Measurements from ENCODE around the gene CTSC. TPM values are rescaled to one million over a fixed set of nuclear protein-coding genes. Genes with fewer than 3 reads are reported as not detected.

Gene CTSC
- total RNA-seq, 1 donor from 2014 or later: 195 TPM

DNA sequence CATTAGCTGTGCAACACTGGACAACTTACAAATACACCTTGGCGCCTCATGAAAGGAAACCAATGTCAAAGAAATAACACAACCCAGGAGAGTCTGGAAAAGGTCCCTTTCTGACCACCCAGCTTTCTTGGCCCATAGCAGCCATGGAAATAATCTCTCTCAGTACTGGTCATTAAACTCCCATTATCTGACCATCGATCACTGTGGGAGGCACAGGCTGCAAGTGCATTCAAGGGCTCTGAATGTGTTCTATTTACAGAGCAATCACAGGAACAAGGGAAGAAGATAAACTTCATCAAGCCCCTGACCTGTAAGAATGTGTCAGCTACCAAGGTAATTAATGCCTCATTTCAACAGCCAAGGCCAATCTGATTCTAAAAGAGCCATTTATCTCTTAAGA is 40.1 kb downstream of the CTSC start:
- Mint-ChIP-seq H3K4me1 (ENCODE audit: low read depth, unreplicated experiment) (peaks cover 20% of the 10 kb centered on the region), H3K27me3 (ENCODE audit: low read depth, unreplicated experiment) (no peaks in the 10 kb centered on the region), H3K9me3 (ENCODE audit: unreplicated experiment) (no peaks in the 10 kb centered on the region), H3K4me3 (ENCODE audit: unreplicated experiment) (no peak overlapping the region), H3K27ac (ENCODE audit: unreplicated experiment) (no peak overlapping the region), H3K36me3 (ENCODE audit: low read depth, unreplicated experiment) (peaks cover 9% of the 10 kb centered on the region)
- H2AFZ ChIP-seq (ENCODE audit: low read depth, low read length): no peak overlapping the region
- no peak overlapping the region for H3K4me3 ChIP-seq (ENCODE audit: insufficient read depth, low read depth, low read length)
- no peaks in the 10 kb centered on the region for H3K36me3 ChIP-seq (ENCODE audit: insufficient read depth, low read length)
- TF ChIP-seq, protein P1, sequence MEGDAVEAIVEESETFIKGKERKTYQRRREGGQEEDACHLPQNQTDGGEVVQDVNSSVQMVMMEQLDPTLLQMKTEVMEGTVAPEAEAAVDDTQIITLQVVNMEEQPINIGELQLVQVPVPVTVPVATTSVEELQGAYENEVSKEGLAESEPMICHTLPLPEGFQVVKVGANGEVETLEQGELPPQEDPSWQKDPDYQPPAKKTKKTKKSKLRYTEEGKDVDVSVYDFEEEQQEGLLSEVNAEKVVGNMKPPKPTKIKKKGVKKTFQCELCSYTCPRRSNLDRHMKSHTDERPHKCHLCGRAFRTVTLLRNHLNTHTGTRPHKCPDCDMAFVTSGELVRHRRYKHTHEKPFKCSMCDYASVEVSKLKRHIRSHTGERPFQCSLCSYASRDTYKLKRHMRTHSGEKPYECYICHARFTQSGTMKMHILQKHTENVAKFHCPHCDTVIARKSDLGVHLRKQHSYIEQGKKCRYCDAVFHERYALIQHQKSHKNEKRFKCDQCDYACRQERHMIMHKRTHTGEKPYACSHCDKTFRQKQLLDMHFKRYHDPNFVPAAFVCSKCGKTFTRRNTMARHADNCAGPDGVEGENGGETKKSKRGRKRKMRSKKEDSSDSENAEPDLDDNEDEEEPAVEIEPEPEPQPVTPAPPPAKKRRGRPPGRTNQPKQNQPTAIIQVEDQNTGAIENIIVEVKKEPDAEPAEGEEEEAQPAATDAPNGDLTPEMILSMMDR (IDR thresholded peaks at IDR 0.05; ENCODE audit: insufficient read depth, low read depth, low read length): no peak
- TF ChIP-seq EZH2 (IDR thresholded peaks at IDR 0.05; ENCODE audit: insufficient read depth, low read length): no peak
- no peak overlapping the region for H3K27ac ChIP-seq (ENCODE audit: low read depth, low read length)
- H3K79me2 ChIP-seq (ENCODE audit: insufficient read depth, low read length): no peaks in the 10 kb centered on the region
- FAIRE-seq (no peak), DNase-seq (ENCODE audit: low read depth) (peak; percentile 74)
- no peak overlapping the region for H3K9ac ChIP-seq (ENCODE audit: low read length)
- no peak overlapping the region for H3K4me2 ChIP-seq (ENCODE audit: low read length)
- no peaks in the 10 kb centered on the region for H3K27me3 ChIP-seq (ENCODE audit: insufficient read depth, low read length)
- no peaks in the 10 kb centered on the region for H4K20me1 ChIP-seq (ENCODE audit: insufficient read depth, low read length)
- H3K4me1 ChIP-seq (ENCODE audit: insufficient read depth, low read length): peaks cover 3% of the 10 kb centered on the region
- H3K9me3 ChIP-seq (ENCODE audit: insufficient read depth, low read depth, low read length): no peaks in the 10 kb centered on the region

DNA sequence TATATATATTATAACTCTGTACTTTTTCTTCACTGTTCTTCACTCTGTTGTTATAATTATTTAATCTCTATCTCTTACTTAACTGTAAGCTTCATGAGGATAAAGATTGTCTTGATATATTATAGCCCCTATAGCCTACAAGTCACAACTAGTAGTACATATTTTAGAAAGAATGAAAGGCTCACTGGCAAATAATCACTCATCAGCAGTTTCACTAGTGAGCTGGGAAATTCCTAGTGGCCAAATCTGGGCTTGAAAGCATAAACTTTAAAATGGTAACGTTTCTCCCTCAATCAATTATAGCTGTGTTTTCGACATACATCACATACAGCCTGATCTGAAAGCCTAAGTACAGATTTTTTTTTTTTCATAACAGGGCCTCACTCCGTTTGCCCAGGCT is 42.5 kb downstream of the CTSC start:
- Mint-ChIP-seq H3K4me3 (ENCODE audit: unreplicated experiment) (no peak overlapping the region), H3K27me3 (ENCODE audit: low read depth, unreplicated experiment) (no peaks in the 10 kb centered on the region), H3K9me3 (ENCODE audit: unreplicated experiment) (no peaks in the 10 kb centered on the region), H3K27ac (ENCODE audit: unreplicated experiment) (no peak overlapping the region), H3K36me3 (ENCODE audit: low read depth, unreplicated experiment) (peaks cover 10% of the 10 kb centered on the region), H3K4me1 (ENCODE audit: low read depth, unreplicated experiment) (peaks cover 6% of the 10 kb centered on the region)
- H3K27ac ChIP-seq (ENCODE audit: low read depth, low read length): no peak overlapping the region
- H3K4me1 ChIP-seq (ENCODE audit: insufficient read depth, low read length): peaks cover 3% of the 10 kb centered on the region
- H3K4me2 ChIP-seq (ENCODE audit: low read length): no peak overlapping the region
- H3K9ac ChIP-seq (ENCODE audit: low read length): no peak overlapping the region
- no peak for DNase-seq (ENCODE audit: low read depth)
- H3K4me3 ChIP-seq (ENCODE audit: insufficient read depth, low read depth, low read length): no peak overlapping the region
- H2AFZ ChIP-seq (ENCODE audit: low read depth, low read length): no peak overlapping the region
- FAIRE-seq: no peak
- peaks cover 2% of the 10 kb centered on the region for H3K36me3 ChIP-seq (ENCODE audit: insufficient read depth, low read length)
- H3K27me3 ChIP-seq (ENCODE audit: insufficient read depth, low read length): no peaks in the 10 kb centered on the region
- H3K79me2 ChIP-seq (ENCODE audit: insufficient read depth, low read length): no peaks in the 10 kb centered on the region
- TF ChIP-seq, protein P1 (IDR thresholded peaks at IDR 0.05; ENCODE audit: insufficient read depth, low read depth, low read length): no peak
- no peak for TF ChIP-seq EZH2 (IDR thresholded peaks at IDR 0.05; ENCODE audit: insufficient read depth, low read length)
- H4K20me1 ChIP-seq (ENCODE audit: insufficient read depth, low read length): no peaks in the 10 kb centered on the region
- no peaks in the 10 kb centered on the region for H3K9me3 ChIP-seq (ENCODE audit: insufficient read depth, low read depth, low read length)

DNA sequence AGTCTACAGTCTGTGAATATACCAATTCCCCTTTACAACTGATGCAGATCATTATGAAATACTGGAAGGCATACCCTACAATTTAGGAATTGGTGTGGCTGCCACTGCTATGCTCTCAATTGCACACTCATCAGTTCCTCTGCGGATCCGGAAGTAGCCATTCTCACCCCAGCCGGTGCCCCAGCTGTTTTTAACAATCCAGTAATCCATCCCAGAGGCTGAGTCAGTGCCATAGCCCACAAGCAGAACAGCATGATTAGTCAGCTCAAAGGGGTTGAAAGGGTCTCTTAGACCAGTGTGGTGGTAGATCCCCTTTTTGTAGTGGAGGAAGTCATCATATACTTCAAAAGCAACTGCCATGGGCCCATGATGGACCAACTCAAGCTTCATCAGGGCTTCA is 43.6 kb downstream of the CTSC start:
- Histone ChIP-seq H3K4me1 (ENCODE audit: insufficient read depth, low read length) (peaks cover 3% of the 10 kb centered on the region), H3K27ac (ENCODE audit: low read depth, low read length) (no peak overlapping the region), H3K4me3 (ENCODE audit: insufficient read depth, low read depth, low read length) (no peak overlapping the region), H3K9ac (ENCODE audit: low read length) (no peak overlapping the region), H3K36me3 (ENCODE audit: insufficient read depth, low read length) (peaks cover 6% of the 10 kb centered on the region), H3K4me2 (ENCODE audit: low read length) (no peak overlapping the region), H3K9me3 (ENCODE audit: insufficient read depth, low read depth, low read length) (no peaks in the 10 kb centered on the region), H3K79me2 (ENCODE audit: insufficient read depth, low read length) (no peaks in the 10 kb centered on the region), H4K20me1 (ENCODE audit: insufficient read depth, low read length) (no peaks in the 10 kb centered on the region), H2AFZ (ENCODE audit: low read depth, low read length) (no peak overlapping the region), H3K27me3 (ENCODE audit: insufficient read depth, low read length) (no peaks in the 10 kb centered on the region)
- no peak overlapping the region for H3K4me3 Mint-ChIP-seq (ENCODE audit: unreplicated experiment)
- no peaks in the 10 kb centered on the region for H3K27me3 Mint-ChIP-seq (ENCODE audit: low read depth, unreplicated experiment)
- peak; percentile 56 for DNase-seq (ENCODE audit: low read depth)
- peaks cover 6% of the 10 kb centered on the region for H3K4me1 Mint-ChIP-seq (ENCODE audit: low read depth, unreplicated experiment)
- H3K36me3 Mint-ChIP-seq (ENCODE audit: low read depth, unreplicated experiment): peaks cover 8% of the 10 kb centered on the region
- FAIRE-seq: no peak
- H3K27ac Mint-ChIP-seq (ENCODE audit: unreplicated experiment): no peak overlapping the region
- no peaks in the 10 kb centered on the region for H3K9me3 Mint-ChIP-seq (ENCODE audit: unreplicated experiment)
- TF ChIP-seq, protein P1 (IDR thresholded peaks at IDR 0.05; ENCODE audit: insufficient read depth, low read depth, low read length): no peak
- no peak for TF ChIP-seq EZH2 (IDR thresholded peaks at IDR 0.05; ENCODE audit: insufficient read depth, low read length)

Measured in astrocyte (in vitro differentiated cells and primary cell).